Stimulated activated naive B cell treated with anti-CD40 and anti-IgM and Interleukin-4, amounts not matched to agents 10 μg/mL and 1 μg/mL and 100 μg/mL, for 72 hours (primary cell): ENCODE results near the gene CRMP1.
"Not testable (repeated sequence)": the region's sequence is repeated elsewhere in the genome, so short reads cannot be mapped to it uniquely, and the experiment has no call there.

ENCODE experiments used
- ATAC-seq, 2 donors: fragments of 150-1000 bp; cut with Tn5 transposase; replicated peaks; 2 replicates each; pipeline ENCODE4 v1.10.0; 2021; ENCODE audit warnings: moderate library complexity in 1 of 2
- DNase-seq: peaks from one replicate; pipeline ENCODE4 v3.0.0; 2021
- H3K27ac Mint-ChIP-seq: one replicate; pipeline ENCODE4 v1.8.0; 2022; ENCODE audit warnings: mild to moderate bottlenecking, mixed read lengths
- H3K27me3 Mint-ChIP-seq, 2 donors: one replicate each; pipeline ENCODE4 v1.8.0; 2022; ENCODE audit warnings: mixed read lengths in 2 of 2
- H3K36me3 Mint-ChIP-seq, 2 donors: one replicate each; pipeline ENCODE4 v1.8.0; 2022; ENCODE audit warnings: mixed read lengths in 2 of 2, mild to moderate bottlenecking in 1 of 2
- H3K4me1 Mint-ChIP-seq, 2 donors: one replicate each; pipeline ENCODE4 v1.8.0; 2022; ENCODE audit warnings: mixed read lengths in 2 of 2, mild to moderate bottlenecking in 1 of 2
- H3K4me3 Mint-ChIP-seq, 2 donors: one replicate each; pipeline ENCODE4 v1.8.0; 2022; ENCODE audit warnings: mild to moderate bottlenecking in 2 of 2, mixed read lengths in 2 of 2, moderate library complexity in 1 of 2
- H3K9me3 Mint-ChIP-seq, 2 donors: one replicate each; pipeline ENCODE4 v1.8.0; 2022; ENCODE audit warnings: mixed read lengths in 2 of 2, mild to moderate bottlenecking in 1 of 2

Gene CRMP1

GRCh38 chr4:5843573-5844530, 49.0 kb downstream of the CRMP1 start:
- Mint-ChIP-seq H3K9me3 (peaks cover 0 to 4% of the 10 kb centered on the region in 2 donors), H3K36me3 (no peaks in the 10 kb centered on the region), H3K27me3 (peaks cover 0 to 7% of the 10 kb centered on the region in 2 donors), H3K4me3 (no peak overlapping the region), H3K4me1 (peaks cover 11% of the 10 kb centered on the region in 2 donors), H3K27ac (no peak overlapping the region)
- DNase-seq (no peak), ATAC-seq (no peak)

GRCh38 chr4:5842456-5842855, 50.4 kb downstream of the CRMP1 start:
- Mint-ChIP-seq H3K27ac (no peak overlapping the region), H3K4me3 (no peak overlapping the region), H3K27me3 (peaks cover 0 to 7% of the 10 kb centered on the region in 2 donors), H3K4me1 (peaks cover 11% of the 10 kb centered on the region in 2 donors), H3K36me3 (no peaks in the 10 kb centered on the region), H3K9me3 (peaks cover 0 to 4% of the 10 kb centered on the region in 2 donors)
- DNase-seq, result no peak
- no peak for ATAC-seq

GRCh38 chr4:5839751-5840674, 52.9 kb downstream of the CRMP1 start:
- Mint-ChIP-seq H3K9me3 (peaks cover 0 to 4% of the 10 kb centered on the region in 2 donors), H3K4me3 (no peak overlapping the region), H3K4me1 (peaks cover 11% of the 10 kb centered on the region in 2 donors), H3K27me3 (no peaks in the 10 kb centered on the region), H3K27ac (no peak overlapping the region), H3K36me3 (no peaks in the 10 kb centered on the region)
- no peak for DNase-seq
- ATAC-seq, result no peak

- DNase-seq (no peak), ATAC-seq (no peak)
- H3K9me3 Mint-ChIP-seq, result peaks cover 0 to 4% of the 10 kb centered on the region in 2 donors
- H3K27me3 Mint-ChIP-seq, result no peaks in the 10 kb centered on the region
- peaks cover 10 to 11% of the 10 kb centered on the region in 2 donors for H3K4me1 Mint-ChIP-seq
- no peaks in the 10 kb centered on the region for H3K36me3 Mint-ChIP-seq
- no peak overlapping the region for H3K27ac Mint-ChIP-seq
- no peak overlapping the region for H3K4me3 Mint-ChIP-seq
Measured at GRCh38 chr4:5839332-5839731, 53.6 kb downstream of the CRMP1 start.

GRCh38 chr4:5837483-5837882, 55.4 kb downstream of the CRMP1 start:
- not testable (repeated sequence) for H3K36me3 Mint-ChIP-seq, H3K27ac Mint-ChIP-seq, ATAC-seq, H3K27me3 Mint-ChIP-seq, H3K4me3 Mint-ChIP-seq, H3K4me1 Mint-ChIP-seq, H3K9me3 Mint-ChIP-seq, DNase-seq

GRCh38 chr4:5836943-5837342, 55.9 kb downstream of the CRMP1 start:
- no peaks in the 10 kb centered on the region for H3K4me1 Mint-ChIP-seq
- no peak overlapping the region for H3K27ac Mint-ChIP-seq
- no peak overlapping the region for H3K4me3 Mint-ChIP-seq
- no peaks in the 10 kb centered on the region for H3K9me3 Mint-ChIP-seq
- no peak for DNase-seq
- no peaks in the 10 kb centered on the region for H3K36me3 Mint-ChIP-seq
- H3K27me3 Mint-ChIP-seq, result no peaks in the 10 kb centered on the region
- no peak for ATAC-seq

GRCh38 chr4:5828005-5828391, 64.9 kb downstream of the CRMP1 start:
- ATAC-seq, result no peak
- no peak overlapping the region for H3K4me3 Mint-ChIP-seq
- H3K27me3 Mint-ChIP-seq, result peaks cover 6 to 12% of the 10 kb centered on the region in 2 donors
- H3K36me3 Mint-ChIP-seq, result no peaks in the 10 kb centered on the region
- peaks cover 11 to 18% of the 10 kb centered on the region in 2 donors for H3K4me1 Mint-ChIP-seq
- no peak for DNase-seq
- H3K9me3 Mint-ChIP-seq, result no peaks in the 10 kb centered on the region
- no peak overlapping the region for H3K27ac Mint-ChIP-seq

- no peak for ATAC-seq
- H3K4me3 Mint-ChIP-seq, result no peak overlapping the region
- no peaks in the 10 kb centered on the region for H3K36me3 Mint-ChIP-seq
Measured at GRCh38 chr4:5827108-5828004, 65.5 kb downstream of the CRMP1 start.

GRCh38 chr4:5826437-5827107, 66.3 kb downstream of the CRMP1 start:
- no peaks in the 10 kb centered on the region for H3K9me3 Mint-ChIP-seq
- H3K36me3 Mint-ChIP-seq, result no peaks in the 10 kb centered on the region
- DNase-seq (no peak), ATAC-seq (no peak)
- no peak overlapping the region for H3K27ac Mint-ChIP-seq
- no peak overlapping the region for H3K4me3 Mint-ChIP-seq
- H3K27me3 Mint-ChIP-seq, result peaks cover 6 to 12% of the 10 kb centered on the region in 2 donors
- H3K4me1 Mint-ChIP-seq, result peaks cover 14 to 27% of the 10 kb centered on the region in 2 donors

More at GRCh38 chr4:5827108-5828004, 65.5 kb downstream of the CRMP1 start:
- H3K9me3 Mint-ChIP-seq, result no peaks in the 10 kb centered on the region
- H3K4me1 Mint-ChIP-seq, result peaks cover 11 to 25% of the 10 kb centered on the region in 2 donors
- peaks cover 6 to 12% of the 10 kb centered on the region in 2 donors for H3K27me3 Mint-ChIP-seq
- H3K27ac Mint-ChIP-seq, result no peak overlapping the region
- DNase-seq, result no peak

- Mint-ChIP-seq H3K4me3 (no peak overlapping the region), H3K9me3 (no peaks in the 10 kb centered on the region), H3K27me3 (peaks cover 6 to 12% of the 10 kb centered on the region in 2 donors), H3K27ac (no peak overlapping the region), H3K4me1 (peaks cover 14 to 27% of the 10 kb centered on the region in 2 donors), H3K36me3 (no peaks in the 10 kb centered on the region)
- DNase-seq (no peak), ATAC-seq (no peak)
Measured at GRCh38 chr4:5825321-5826041, 67.4 kb downstream of the CRMP1 start.

- Mint-ChIP-seq H3K9me3 (no peaks in the 10 kb centered on the region), H3K4me1 (peaks cover 14 to 27% of the 10 kb centered on the region in 2 donors), H3K4me3 (no peak overlapping the region), H3K27me3 (peaks cover 6 to 12% of the 10 kb centered on the region in 2 donors), H3K36me3 (no peaks in the 10 kb centered on the region), H3K27ac (no peak overlapping the region)
- no peak for ATAC-seq
- DNase-seq, result no peak
Measured at GRCh38 chr4:5824635-5825034, 68.3 kb downstream of the CRMP1 start.

- peaks cover 6 to 12% of the 10 kb centered on the region in 2 donors for H3K27me3 Mint-ChIP-seq
- no peaks in the 10 kb centered on the region for H3K36me3 Mint-ChIP-seq
- ATAC-seq (no peak), DNase-seq (no peak)
- no peak overlapping the region for H3K27ac Mint-ChIP-seq
- no peaks in the 10 kb centered on the region for H3K9me3 Mint-ChIP-seq
- no peak overlapping the region for H3K4me3 Mint-ChIP-seq
- peaks cover 14 to 27% of the 10 kb centered on the region in 2 donors for H3K4me1 Mint-ChIP-seq
Measured at GRCh38 chr4:5824227-5824626, 68.7 kb downstream of the CRMP1 start.
